Upper lobe of right lung (tissue), 1 donor: ENCODE measurements around the gene SLC49A3. TPM values are rescaled to one million over a fixed set of nuclear protein-coding genes. Genes with fewer than 3 reads are reported as not detected.

Experiments used
- ATAC-seq: fragments of 200-7000 bp; cut with Tn5 transposase; one replicate; pipeline ENCODE4 v1.9.1; 2020; ENCODE audit warnings: mild to moderate bottlenecking, moderate library complexity
- DNase-seq: peaks from one replicate; pipeline ENCODE4 v3.0.0-alpha.2; 2020
- H3K27ac ChIP-seq: fragments of 200-600 bp; one replicate; pipeline ENCODE4 v1.8.0; 2022
- H3K27me3 ChIP-seq: fragments of 200-600 bp; one replicate; pipeline ENCODE4 v1.8.0; 2022; ENCODE audit warnings: mild to moderate bottlenecking
- H3K36me3 ChIP-seq: fragments of 200-600 bp; one replicate; pipeline ENCODE4 v1.8.0; 2022
- H3K4me1 ChIP-seq: fragments of 200-600 bp; one replicate; pipeline ENCODE4 v1.8.0; 2022
- H3K4me3 ChIP-seq: fragments of 200-600 bp; one replicate; pipeline ENCODE4 v1.8.0; 2022; ENCODE audit warnings: mild to moderate bottlenecking
- H3K9me3 ChIP-seq: fragments of 200-600 bp; one replicate; pipeline ENCODE4 v1.8.0; 2022
- CTCF ChIP-seq: fragments of 200-600 bp; IDR thresholded peaks from one replicate; pipeline ENCODE4 v1.8.0; 2022; ENCODE audit warnings: antibody characterized with exemption
- intact Hi-C: fragments of 100-400 bp; cut with DNase I; formaldehyde crosslinking; loops from one replicate; pipeline ENCODE4 v1.11.0; 2022
- total RNA-seq: library from RNA; stranded (reverse); fragmentation: NEBNext Ultra II Directional; extraction: Animal tissue kit (Norgen Biotek cat#: 25700); gene quantifications from one replicate; pipeline ENCODE4 v1.2.1, GENCODE V29; 2021
- donor health status: DM: no; HTN: yes; CAD: no; lungs with severe emphysema.

The SLC49A3 gene
- total RNA-seq, 1 donor from 2014 or later = 32.9 TPM

DNA sequence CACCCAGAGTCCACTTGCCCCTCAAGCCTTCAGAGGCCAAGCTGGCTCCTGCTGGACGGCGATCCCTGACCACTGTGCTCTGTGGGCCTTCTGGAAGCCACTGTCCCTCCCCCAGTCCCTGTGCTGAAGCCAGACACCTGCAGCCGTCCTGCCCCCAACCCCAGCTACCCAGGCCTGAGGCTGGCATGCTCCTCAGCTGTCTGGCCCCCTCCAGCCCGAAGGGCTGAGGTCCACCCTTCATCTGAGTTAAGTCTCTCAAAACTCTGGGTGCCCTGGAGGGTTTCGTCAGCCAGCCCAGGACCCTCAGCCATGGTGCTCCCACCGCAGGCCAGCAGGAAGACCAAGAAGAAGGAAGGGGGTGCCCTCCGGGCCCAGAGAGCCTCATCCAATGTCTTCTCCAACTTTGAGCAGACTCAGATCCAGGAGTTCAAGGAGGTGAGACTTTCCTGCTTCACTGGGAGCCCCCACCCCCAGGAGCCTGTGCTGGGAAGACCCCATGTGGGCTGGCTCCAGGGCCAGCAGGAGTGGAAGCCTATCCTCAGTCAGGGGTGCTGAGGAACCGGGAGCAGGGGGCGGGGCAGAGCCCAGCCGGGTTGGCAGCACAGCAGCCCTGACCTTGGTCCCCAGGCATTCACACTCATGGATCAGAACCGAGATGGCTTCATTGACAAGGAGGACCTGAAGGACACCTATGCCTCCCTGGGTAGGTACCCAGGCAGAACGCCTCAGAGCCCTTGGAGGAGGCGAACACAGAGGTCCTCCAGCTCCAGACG lies 10.4 kb downstream of the SLC49A3 start:
- no peak for ATAC-seq
- intact Hi-C loops = no loop called here
- no peak for TF ChIP-seq CTCF
- DNase-seq = no peak
- H3K9me3 ChIP-seq = no peaks in the 10 kb centered on the region
- H3K4me3 ChIP-seq = no peak overlapping the region
- no peaks in the 10 kb centered on the region for H3K36me3 ChIP-seq
- H3K27me3 ChIP-seq = no peaks in the 10 kb centered on the region
- H3K27ac ChIP-seq = no peak overlapping the region
- H3K4me1 ChIP-seq = peaks cover 22% of the 10 kb centered on the region

DNA sequence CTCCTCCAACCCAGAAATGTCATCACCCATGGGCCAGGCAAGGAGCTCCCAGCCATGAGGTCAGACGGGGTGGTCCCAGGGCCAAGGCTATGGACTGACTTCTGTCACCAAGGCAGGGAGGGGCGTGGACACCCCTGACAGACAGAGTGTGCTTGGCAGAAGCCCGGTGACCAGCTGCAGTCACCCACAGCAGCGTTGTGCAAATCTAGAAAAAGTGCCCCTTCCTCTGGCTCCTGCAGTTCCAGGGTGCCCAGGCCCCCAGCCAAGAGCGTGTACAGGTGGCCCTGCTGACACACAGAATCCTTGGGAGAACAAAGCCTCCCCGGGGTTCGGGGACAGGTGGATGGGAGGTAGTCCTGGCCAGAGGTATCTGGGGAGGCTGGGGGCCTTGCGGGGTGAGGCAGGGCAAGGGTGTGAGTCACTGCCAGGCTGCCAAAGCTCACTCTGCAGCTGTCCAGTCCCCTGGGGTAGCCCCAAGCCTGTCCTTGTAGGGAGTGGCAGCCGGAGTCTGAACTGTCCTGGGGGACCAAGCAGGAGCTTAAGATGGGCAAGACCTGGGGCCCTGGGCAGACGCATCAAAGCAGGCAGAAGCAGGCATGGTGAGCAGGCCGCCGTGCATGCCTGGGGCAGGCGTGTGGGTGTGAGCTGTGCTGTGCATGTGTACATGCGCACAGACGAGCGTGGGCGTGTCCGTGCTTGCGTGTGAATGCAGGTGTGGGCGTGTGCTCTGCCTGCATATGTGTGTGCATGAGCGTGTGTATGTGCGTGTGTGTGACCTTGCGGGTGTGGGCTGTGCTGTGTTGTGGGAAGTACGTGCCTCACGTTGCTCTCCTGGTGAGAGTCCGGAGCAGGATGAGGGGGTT lies 11.3 kb downstream of the SLC49A3 start:
- no peaks in the 10 kb centered on the region for H3K9me3 ChIP-seq
- H3K27me3 ChIP-seq = no peaks in the 10 kb centered on the region
- TF ChIP-seq CTCF = no peak
- H3K4me3 ChIP-seq = no peak overlapping the region
- H3K36me3 ChIP-seq = peaks cover 4% of the 10 kb centered on the region
- no peak for DNase-seq
- intact Hi-C loops = no loop called here
- ATAC-seq = no peak
- H3K4me1 ChIP-seq = peaks cover 29% of the 10 kb centered on the region
- H3K27ac ChIP-seq = no peak overlapping the region

DNA sequence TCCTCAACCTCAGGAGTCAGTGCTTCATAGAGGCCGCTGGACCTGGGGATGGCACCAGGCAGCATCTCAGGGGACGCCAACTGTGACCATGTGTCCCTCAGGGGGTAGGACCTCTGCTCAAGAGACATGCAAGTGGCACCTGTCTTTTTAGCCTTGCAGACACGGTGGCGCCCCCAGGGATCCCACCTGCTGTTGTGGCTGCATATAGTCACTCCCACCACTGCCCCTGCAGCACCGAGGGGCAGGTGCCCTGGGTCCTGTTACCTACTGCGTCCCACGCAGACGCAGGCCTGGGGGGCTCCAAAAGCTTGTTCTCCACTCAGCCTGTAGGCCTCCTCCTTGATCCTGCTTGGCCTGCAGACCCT lies 12.1 kb downstream of the SLC49A3 start:
- intact Hi-C loops = no loop called here

DNA sequence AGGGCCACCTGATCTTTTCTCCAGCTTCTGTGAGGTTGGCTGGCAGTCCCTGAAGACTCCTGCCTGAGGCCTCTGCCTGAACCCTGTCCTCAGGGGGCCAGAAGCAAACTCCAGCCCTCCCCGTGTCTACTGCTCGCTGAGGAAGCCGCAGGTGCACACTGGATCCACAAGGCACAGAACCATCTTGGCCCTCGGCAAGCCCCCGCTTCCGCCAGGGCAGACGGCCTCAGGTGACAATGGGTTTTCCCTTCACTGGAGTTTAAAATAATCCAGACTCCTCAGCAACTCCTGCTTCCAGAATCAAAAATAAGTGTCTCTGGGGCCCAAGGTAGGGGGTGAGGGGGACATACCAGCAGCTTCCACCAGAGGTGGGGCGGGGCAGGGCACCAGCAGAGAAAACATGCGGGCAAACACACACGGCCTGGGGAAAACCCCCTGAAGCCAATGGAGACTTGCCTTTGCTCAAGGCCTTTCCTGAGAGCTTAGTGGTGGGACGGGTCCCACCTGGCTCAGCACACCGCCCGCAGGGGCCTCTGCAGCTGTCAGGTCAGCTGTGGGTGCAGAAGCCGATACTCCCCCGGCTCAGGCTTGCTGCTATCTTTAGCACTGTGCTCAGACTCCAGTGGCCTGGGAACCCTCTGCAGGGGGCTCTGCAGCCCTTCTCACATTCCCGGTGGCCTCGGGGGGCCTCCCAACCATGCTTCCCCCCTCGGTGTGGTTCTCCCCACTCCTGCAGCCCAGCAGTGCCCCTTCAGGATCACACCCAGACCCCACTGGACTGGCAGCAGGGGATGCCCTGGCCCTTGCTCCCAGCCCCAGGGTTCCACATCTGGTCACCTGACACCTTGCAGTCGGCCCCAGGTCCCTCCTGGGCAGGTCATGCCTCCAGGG lies 12.7 kb downstream of the SLC49A3 start:
- DNase-seq = no peak
- no peak overlapping the region for H3K27ac ChIP-seq
- TF ChIP-seq CTCF = no peak
- H3K27me3 ChIP-seq = no peaks in the 10 kb centered on the region
- intact Hi-C loops = no loop called here
- H3K4me1 ChIP-seq = peaks cover 29% of the 10 kb centered on the region
- no peak for ATAC-seq
- no peak overlapping the region for H3K4me3 ChIP-seq
- no peaks in the 10 kb centered on the region for H3K9me3 ChIP-seq
- peaks cover 18% of the 10 kb centered on the region for H3K36me3 ChIP-seq

More for the DNA sequence above, 12.1 kb downstream of the SLC49A3 start:
- H3K4me3 ChIP-seq = no peak overlapping the region
- ATAC-seq (no peak), DNase-seq (no peak)
- no peak for TF ChIP-seq CTCF
- H3K27ac ChIP-seq = no peak overlapping the region
- H3K9me3 ChIP-seq = no peaks in the 10 kb centered on the region
- peaks cover 30% of the 10 kb centered on the region for H3K4me1 ChIP-seq
- no peaks in the 10 kb centered on the region for H3K27me3 ChIP-seq
- peaks cover 12% of the 10 kb centered on the region for H3K36me3 ChIP-seq
